ENCODE measurements around the gene YWHAH. TPM values are rescaled to one million over a fixed set of nuclear protein-coding genes. Genes with fewer than 3 reads are reported as not detected.

YWHAH gene
- total RNA-seq, 1 donor from 2014 or later: 160 TPM

- H3K27ac Mint-ChIP-seq (ENCODE audit: unreplicated experiment): no peak overlapping the region
Observed at GRCh38 chr22:31920306-31920705, 24.0 kb upstream of the YWHAH start.

GRCh38 chr22:31921106-31921505, 23.2 kb upstream of the YWHAH start:
- no peak overlapping the region for H3K4me2 ChIP-seq (ENCODE audit: low read length)
- H3K27me3 ChIP-seq (ENCODE audit: insufficient read depth, low read length): no peaks in the 10 kb centered on the region
- H3K79me2 ChIP-seq (ENCODE audit: insufficient read depth, low read length): no peaks in the 10 kb centered on the region
- H3K4me1 Mint-ChIP-seq (ENCODE audit: low read depth, unreplicated experiment): peaks cover 8% of the 10 kb centered on the region
- no peak overlapping the region for H3K4me3 Mint-ChIP-seq (ENCODE audit: unreplicated experiment)
- H2AFZ ChIP-seq (ENCODE audit: low read depth, low read length): no peak overlapping the region
- no peaks in the 10 kb centered on the region for H3K36me3 ChIP-seq (ENCODE audit: insufficient read depth, low read length)
- H4K20me1 ChIP-seq (ENCODE audit: insufficient read depth, low read length): no peaks in the 10 kb centered on the region
- peaks cover 4% of the 10 kb centered on the region for H3K36me3 Mint-ChIP-seq (ENCODE audit: low read depth, unreplicated experiment)
- H3K27ac Mint-ChIP-seq (ENCODE audit: unreplicated experiment): no peak overlapping the region
- no peaks in the 10 kb centered on the region for H3K4me1 ChIP-seq (ENCODE audit: insufficient read depth, low read length)
- no peak overlapping the region for H3K4me3 ChIP-seq (ENCODE audit: insufficient read depth, low read depth, low read length)
- H3K9me3 ChIP-seq (ENCODE audit: insufficient read depth, low read depth, low read length): no peaks in the 10 kb centered on the region
- no peak overlapping the region for H3K9ac ChIP-seq (ENCODE audit: low read length)
- DNase-seq (ENCODE audit: low read depth): no peak
- no peak for FAIRE-seq
- H3K27me3 Mint-ChIP-seq (ENCODE audit: low read depth, unreplicated experiment): peaks cover 21% of the 10 kb centered on the region
- H3K9me3 Mint-ChIP-seq (ENCODE audit: unreplicated experiment): no peaks in the 10 kb centered on the region
- no peak overlapping the region for H3K27ac ChIP-seq (ENCODE audit: low read depth, low read length)
- no peak for TF ChIP-seq EZH2 (IDR thresholded peaks at IDR 0.05; ENCODE audit: insufficient read depth, low read length)
- no peak for TF ChIP-seq CTCF (IDR thresholded peaks at IDR 0.05; ENCODE audit: insufficient read depth, low read depth, low read length)

More at GRCh38 chr22:31920306-31920705, 24.0 kb upstream of the YWHAH start:
- H4K20me1 ChIP-seq (ENCODE audit: insufficient read depth, low read length): no peaks in the 10 kb centered on the region
- FAIRE-seq: no peak
- Mint-ChIP-seq H3K4me1 (ENCODE audit: low read depth, unreplicated experiment) (peaks cover 8% of the 10 kb centered on the region), H3K4me3 (ENCODE audit: unreplicated experiment) (no peak overlapping the region), H3K27me3 (ENCODE audit: low read depth, unreplicated experiment) (peaks cover 21% of the 10 kb centered on the region), H3K9me3 (ENCODE audit: unreplicated experiment) (no peaks in the 10 kb centered on the region), H3K36me3 (ENCODE audit: low read depth, unreplicated experiment) (peaks cover 2% of the 10 kb centered on the region)
- no peaks in the 10 kb centered on the region for H3K36me3 ChIP-seq (ENCODE audit: insufficient read depth, low read length)
- no peak for DNase-seq (ENCODE audit: low read depth)
- H3K9ac ChIP-seq (ENCODE audit: low read length): no peak overlapping the region
- H3K4me1 ChIP-seq (ENCODE audit: insufficient read depth, low read length): no peaks in the 10 kb centered on the region
- TF ChIP-seq EZH2 (IDR thresholded peaks at IDR 0.05; ENCODE audit: insufficient read depth, low read length) (no peak), CTCF (IDR thresholded peaks at IDR 0.05; ENCODE audit: insufficient read depth, low read depth, low read length) (no peak)
- no peak overlapping the region for H3K4me2 ChIP-seq (ENCODE audit: low read length)
- no peaks in the 10 kb centered on the region for H3K27me3 ChIP-seq (ENCODE audit: insufficient read depth, low read length)
- H3K9me3 ChIP-seq (ENCODE audit: insufficient read depth, low read depth, low read length): no peaks in the 10 kb centered on the region
- no peaks in the 10 kb centered on the region for H3K79me2 ChIP-seq (ENCODE audit: insufficient read depth, low read length)
- H3K27ac ChIP-seq (ENCODE audit: low read depth, low read length): no peak overlapping the region
- no peak overlapping the region for H3K4me3 ChIP-seq (ENCODE audit: insufficient read depth, low read depth, low read length)
- H2AFZ ChIP-seq (ENCODE audit: low read depth, low read length): no peak overlapping the region

GRCh38 chr22:31922534-31922933, 21.8 kb upstream of the YWHAH start:
- Histone ChIP-seq H3K27ac (ENCODE audit: low read depth, low read length) (no peak overlapping the region), H4K20me1 (ENCODE audit: insufficient read depth, low read length) (no peaks in the 10 kb centered on the region), H3K4me3 (ENCODE audit: insufficient read depth, low read depth, low read length) (no peak overlapping the region), H3K79me2 (ENCODE audit: insufficient read depth, low read length) (no peaks in the 10 kb centered on the region), H3K4me1 (ENCODE audit: insufficient read depth, low read length) (no peaks in the 10 kb centered on the region), H3K27me3 (ENCODE audit: insufficient read depth, low read length) (no peaks in the 10 kb centered on the region), H3K9me3 (ENCODE audit: insufficient read depth, low read depth, low read length) (no peaks in the 10 kb centered on the region), H3K36me3 (ENCODE audit: insufficient read depth, low read length) (no peaks in the 10 kb centered on the region), H3K9ac (ENCODE audit: low read length) (no peak overlapping the region), H2AFZ (ENCODE audit: low read depth, low read length) (no peak overlapping the region), H3K4me2 (ENCODE audit: low read length) (no peak overlapping the region)
- peaks cover 10% of the 10 kb centered on the region for H3K4me1 Mint-ChIP-seq (ENCODE audit: low read depth, unreplicated experiment)
- H3K27ac Mint-ChIP-seq (ENCODE audit: unreplicated experiment): no peak overlapping the region
- no peaks in the 10 kb centered on the region for H3K9me3 Mint-ChIP-seq (ENCODE audit: unreplicated experiment)
- FAIRE-seq: no peak
- no peak overlapping the region for H3K4me3 Mint-ChIP-seq (ENCODE audit: unreplicated experiment)
- no peak for DNase-seq (ENCODE audit: low read depth)
- peaks cover 14% of the 10 kb centered on the region for H3K27me3 Mint-ChIP-seq (ENCODE audit: low read depth, unreplicated experiment)
- H3K36me3 Mint-ChIP-seq (ENCODE audit: low read depth, unreplicated experiment): peaks cover 4% of the 10 kb centered on the region
- TF ChIP-seq CTCF (IDR thresholded peaks at IDR 0.05; ENCODE audit: insufficient read depth, low read depth, low read length): no peak
- TF ChIP-seq EZH2 (IDR thresholded peaks at IDR 0.05; ENCODE audit: insufficient read depth, low read length): no peak

Measured in astrocyte (in vitro differentiated cells and primary cell).